Activated T-helper 2 cell treated with anti-CD3 and anti-CD28 coated beads, Interferon-gamma antibody, Interleukin-2, Interleukin-4, amounts not matched to agents 10 μg/mL and 5 μg/mL and 100 μg/mL, durations not matched to agents 14 hours and 24 hours and 36 hours (primary cell): ENCODE data around the gene PHACTR2. TPM values are rescaled to one million over a fixed set of nuclear protein-coding genes. Genes with fewer than 3 reads are reported as not detected.
"Not testable (repeated sequence)": the region's sequence is repeated elsewhere in the genome, so short reads cannot be mapped to it uniquely, and the experiment has no call there.

Experiments
- DNase-seq: peaks from one replicate; pipeline ENCODE4 v3.0.0; 2021; ENCODE audit warnings: low spot score
- H3K27ac Mint-ChIP-seq: one replicate; pipeline ENCODE4 v1.8.0; 2021; ENCODE audit warnings: mixed read lengths
- H3K27me3 Mint-ChIP-seq: one replicate; pipeline ENCODE4 v1.8.0; 2021; ENCODE audit warnings: low read depth, mixed read lengths
- H3K36me3 Mint-ChIP-seq: one replicate; pipeline ENCODE4 v1.8.0; 2021; ENCODE audit warnings: low read depth, mixed read lengths
- H3K4me1 Mint-ChIP-seq: one replicate; pipeline ENCODE4 v1.8.0; 2021; ENCODE audit warnings: low read depth, mixed read lengths
- H3K4me3 Mint-ChIP-seq: one replicate; pipeline ENCODE4 v1.8.0; 2021; ENCODE audit warnings: low read depth, mild to moderate bottlenecking, moderate library complexity, mixed read lengths
- H3K9me3 Mint-ChIP-seq: one replicate; pipeline ENCODE4 v1.8.0; 2021; ENCODE audit warnings: mixed read lengths
- intact Hi-C: fragments of 100-400 bp; cut with micrococcal nuclease; formaldehyde crosslinking; loops from one replicate; pipeline ENCODE4 v1.15.1; 2023
- total RNA-seq: library from RNA; stranded (reverse); gene quantifications from 2 replicates; pipeline ENCODE4 v1.2.3, GENCODE V29; 2022

PHACTR2 gene
- total RNA-seq, 1 donor from 2014 or later: 45.4 TPM

GRCh38 chr6:143655541-143655940 lies 22.2 kb upstream of the PHACTR2 start:
- Mint-ChIP-seq H3K4me3 (no peak overlapping the region), H3K9me3 (peaks cover 25% of the 10 kb centered on the region), H3K4me1 (no peaks in the 10 kb centered on the region), H3K36me3 (peaks cover 15% of the 10 kb centered on the region), H3K27me3 (no peaks in the 10 kb centered on the region), H3K27ac (no peak overlapping the region)
- DNase-seq: no peak
- intact Hi-C loops: no loop called here

- peaks cover 25% of the 10 kb centered on the region for H3K9me3 Mint-ChIP-seq
- no peaks in the 10 kb centered on the region for H3K27me3 Mint-ChIP-seq
- H3K4me1 Mint-ChIP-seq: no peaks in the 10 kb centered on the region
- no peak for DNase-seq
- intact Hi-C loops: no loop called here
- peaks cover 17% of the 10 kb centered on the region for H3K36me3 Mint-ChIP-seq
- no peak overlapping the region for H3K27ac Mint-ChIP-seq
- no peak overlapping the region for H3K4me3 Mint-ChIP-seq
Observed at GRCh38 chr6:143656026-143656425, 21.7 kb upstream of the PHACTR2 start.

GRCh38 chr6:143657809-143658208 lies 20.0 kb upstream of the PHACTR2 start:
- Mint-ChIP-seq H3K27ac (no peak overlapping the region), H3K27me3 (no peaks in the 10 kb centered on the region), H3K9me3 (peaks cover 27% of the 10 kb centered on the region), H3K4me1 (no peaks in the 10 kb centered on the region), H3K4me3 (no peak overlapping the region), H3K36me3 (peaks cover 17% of the 10 kb centered on the region)
- no peak for DNase-seq
- intact Hi-C loops: no loop called here

GRCh38 chr6:143660170-143660569 lies 17.6 kb upstream of the PHACTR2 start:
- DNase-seq, H3K27ac Mint-ChIP-seq, H3K4me1 Mint-ChIP-seq, H3K27me3 Mint-ChIP-seq, intact Hi-C loops, H3K4me3 Mint-ChIP-seq: not testable (repeated sequence)
- peaks cover 22% of the 10 kb centered on the region for H3K36me3 Mint-ChIP-seq
- H3K9me3 Mint-ChIP-seq: peaks cover 44% of the 10 kb centered on the region

GRCh38 chr6:143664171-143664570 lies 13.6 kb upstream of the PHACTR2 start:
- intact Hi-C loops: no loop called here
- no peak for DNase-seq
- Mint-ChIP-seq H3K4me1 (peaks cover 2% of the 10 kb centered on the region), H3K4me3 (no peak overlapping the region), H3K9me3 (peaks cover 71% of the 10 kb centered on the region), H3K27ac (no peak overlapping the region), H3K36me3 (peaks cover 35% of the 10 kb centered on the region), H3K27me3 (no peaks in the 10 kb centered on the region)

GRCh38 chr6:143666007-143666406 lies 11.8 kb upstream of the PHACTR2 start:
- H3K4me1 Mint-ChIP-seq, H3K4me3 Mint-ChIP-seq, DNase-seq, intact Hi-C loops, H3K27me3 Mint-ChIP-seq, H3K27ac Mint-ChIP-seq: not testable (repeated sequence)
- Mint-ChIP-seq H3K9me3 (peaks cover 56% of the 10 kb centered on the region), H3K36me3 (peaks cover 23% of the 10 kb centered on the region)

GRCh38 chr6:143669483-143669882 lies 8.3 kb upstream of the PHACTR2 start:
- H3K27ac Mint-ChIP-seq, DNase-seq, H3K4me1 Mint-ChIP-seq, H3K27me3 Mint-ChIP-seq, H3K4me3 Mint-ChIP-seq, intact Hi-C loops: not testable (repeated sequence)
- H3K9me3 Mint-ChIP-seq: peaks cover 40% of the 10 kb centered on the region
- H3K36me3 Mint-ChIP-seq: peaks cover 19% of the 10 kb centered on the region

GRCh38 chr6:143673669-143674068 lies 4.1 kb upstream of the PHACTR2 start:
- peaks cover 25% of the 10 kb centered on the region for H3K27me3 Mint-ChIP-seq
- H3K27ac Mint-ChIP-seq: no peak overlapping the region
- H3K36me3 Mint-ChIP-seq: peaks cover 6% of the 10 kb centered on the region
- no peak for DNase-seq
- H3K9me3 Mint-ChIP-seq: peaks cover 5% of the 10 kb centered on the region
- intact Hi-C loops: no loop called here
- H3K4me1 Mint-ChIP-seq: peaks cover 3% of the 10 kb centered on the region
- no peak overlapping the region for H3K4me3 Mint-ChIP-seq

- DNase-seq: no peak
- Mint-ChIP-seq H3K27ac (no peak overlapping the region), H3K4me3 (no peak overlapping the region), H3K9me3 (no peaks in the 10 kb centered on the region), H3K27me3 (peaks cover 33% of the 10 kb centered on the region), H3K4me1 (peaks cover 10% of the 10 kb centered on the region), H3K36me3 (no peaks in the 10 kb centered on the region)
- intact Hi-C loops: loop anchor here (5.0 kb wide), 1 partner anchor 168 kb away; the partner anchor contains the start of gene LTV1
Observed at GRCh38 chr6:143674483-143675381, 3.0 kb upstream of the PHACTR2 start.

- H3K36me3 Mint-ChIP-seq: peaks cover 4% of the 10 kb centered on the region
- peaks cover 39% of the 10 kb centered on the region for H3K27me3 Mint-ChIP-seq
- no peak for DNase-seq
- no peak overlapping the region for H3K4me3 Mint-ChIP-seq
- H3K9me3 Mint-ChIP-seq: no peaks in the 10 kb centered on the region
- intact Hi-C loops: loop anchor here (5.0 kb wide), 1 partner anchor 167 kb away; the partner anchor contains the start of gene LTV1
- peaks cover 10% of the 10 kb centered on the region for H3K4me1 Mint-ChIP-seq
- no peak overlapping the region for H3K27ac Mint-ChIP-seq
Observed at GRCh38 chr6:143675382-143675900, 2.3 kb upstream of the PHACTR2 start.

GRCh38 chr6:143675946-143676345 lies 1.8 kb upstream of the PHACTR2 start:
- peaks cover 4% of the 10 kb centered on the region for H3K36me3 Mint-ChIP-seq
- intact Hi-C loops: loop anchor here (5.0 kb wide), 1 partner anchor 166 kb away; the partner anchor contains the start of gene LTV1
- peaks cover 41% of the 10 kb centered on the region for H3K27me3 Mint-ChIP-seq
- H3K4me1 Mint-ChIP-seq: peaks cover 10% of the 10 kb centered on the region
- no peak overlapping the region for H3K4me3 Mint-ChIP-seq
- no peak for DNase-seq
- H3K27ac Mint-ChIP-seq: no peak overlapping the region
- H3K9me3 Mint-ChIP-seq: no peaks in the 10 kb centered on the region

GRCh38 chr6:143676437-143677045 lies 1.2 kb upstream of the PHACTR2 start:
- Mint-ChIP-seq H3K36me3 (peaks cover 7% of the 10 kb centered on the region), H3K27ac (no peak overlapping the region), H3K4me3 (peak overlapping the region; percentile 4), H3K27me3 (peaks cover 43% of the 10 kb centered on the region), H3K4me1 (peaks cover 10% of the 10 kb centered on the region), H3K9me3 (no peaks in the 10 kb centered on the region)
- no peak for DNase-seq
- intact Hi-C loops: loop anchor here (5.0 kb wide), 1 partner anchor 166 kb away; the partner anchor contains the start of gene LTV1

GRCh38 chr6:143677577-143677890 lies 231 bp upstream of the PHACTR2 start:
- DNase-seq: no peak
- Mint-ChIP-seq H3K27me3 (peaks cover 43% of the 10 kb centered on the region), H3K9me3 (peaks cover 5% of the 10 kb centered on the region), H3K36me3 (peaks cover 11% of the 10 kb centered on the region), H3K4me3 (peak overlapping the region; percentile 2), H3K27ac (no peak overlapping the region), H3K4me1 (peaks cover 10% of the 10 kb centered on the region)
- intact Hi-C loops: loop anchor here (5.0 kb wide), 1 partner anchor 165 kb away; the partner anchor contains the start of gene LTV1
